HG03045 (cell line): Measurements from ENCODE around the gene DIP2A.

ENCODE experiments used
- ATAC-seq: cut with Tn5 transposase; IDR thresholded peaks from one replicate; pipeline ENCODE4 v1.9.1; 2021; ENCODE audit warnings: mild to moderate bottlenecking, moderate library complexity; ENCODE audit not compliant: unreplicated experiment

DIP2A gene

DNA sequence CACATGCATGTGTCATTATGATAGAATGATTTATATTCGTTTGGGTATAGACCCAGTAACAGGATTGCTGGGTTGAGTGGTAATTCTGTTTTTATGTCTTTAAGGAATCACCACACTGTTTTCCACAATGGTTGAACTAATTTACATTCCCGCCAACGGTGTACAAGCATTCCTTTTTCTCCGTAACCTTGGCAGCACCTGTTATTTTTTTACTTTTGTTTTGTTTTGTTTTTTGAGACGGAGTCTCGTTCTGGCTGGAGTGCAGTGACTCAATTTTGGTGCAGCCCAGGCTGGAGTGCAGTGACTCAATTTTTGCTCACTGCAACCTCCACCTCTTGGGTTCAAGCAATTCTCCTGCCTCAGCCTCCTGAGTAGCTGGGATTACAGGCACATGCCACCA is 154.7 kb downstream of the DIP2A start:
- no peak for ATAC-seq

DNA sequence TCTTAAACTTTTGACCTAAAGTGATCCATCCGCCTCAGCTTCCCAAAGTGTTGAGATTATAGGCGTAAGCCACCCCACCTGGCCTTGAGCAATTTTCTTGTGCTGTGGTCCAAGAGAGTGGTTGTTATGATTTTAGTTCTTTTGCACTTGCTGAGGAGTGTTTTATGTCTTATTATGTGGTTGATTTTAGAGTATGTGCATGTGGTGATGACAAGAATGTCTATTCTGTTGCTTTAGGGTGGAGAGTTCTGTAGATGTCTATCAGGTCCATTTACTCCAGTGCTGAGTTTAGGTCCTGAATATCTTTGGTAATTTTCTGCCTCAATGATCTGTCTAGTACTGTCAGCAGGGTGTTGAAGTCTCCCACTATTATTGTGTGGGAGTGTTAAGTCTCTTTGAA is 157.4 kb downstream of the DIP2A start:
- ATAC-seq: no peak

DNA sequence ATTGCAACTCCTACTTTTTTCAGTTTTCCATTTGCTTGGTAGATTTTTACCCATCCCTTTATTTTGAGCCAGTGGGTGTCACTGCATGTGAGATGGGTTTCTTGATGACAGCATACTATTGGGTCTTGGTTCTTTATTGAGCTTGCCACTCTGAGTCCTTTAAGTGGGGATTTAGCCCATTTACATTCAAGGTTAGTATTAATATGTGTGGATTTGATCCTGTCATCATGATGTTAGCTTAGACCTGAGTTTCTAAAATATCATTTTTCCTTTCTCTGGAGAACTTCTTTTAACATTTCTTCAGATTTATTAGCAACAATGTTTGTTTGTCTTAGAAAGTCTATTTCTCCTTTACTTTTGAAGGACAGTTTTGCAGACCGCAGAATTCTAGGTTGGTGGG is 158.0 kb downstream of the DIP2A start:
- ATAC-seq: no peak

DNA sequence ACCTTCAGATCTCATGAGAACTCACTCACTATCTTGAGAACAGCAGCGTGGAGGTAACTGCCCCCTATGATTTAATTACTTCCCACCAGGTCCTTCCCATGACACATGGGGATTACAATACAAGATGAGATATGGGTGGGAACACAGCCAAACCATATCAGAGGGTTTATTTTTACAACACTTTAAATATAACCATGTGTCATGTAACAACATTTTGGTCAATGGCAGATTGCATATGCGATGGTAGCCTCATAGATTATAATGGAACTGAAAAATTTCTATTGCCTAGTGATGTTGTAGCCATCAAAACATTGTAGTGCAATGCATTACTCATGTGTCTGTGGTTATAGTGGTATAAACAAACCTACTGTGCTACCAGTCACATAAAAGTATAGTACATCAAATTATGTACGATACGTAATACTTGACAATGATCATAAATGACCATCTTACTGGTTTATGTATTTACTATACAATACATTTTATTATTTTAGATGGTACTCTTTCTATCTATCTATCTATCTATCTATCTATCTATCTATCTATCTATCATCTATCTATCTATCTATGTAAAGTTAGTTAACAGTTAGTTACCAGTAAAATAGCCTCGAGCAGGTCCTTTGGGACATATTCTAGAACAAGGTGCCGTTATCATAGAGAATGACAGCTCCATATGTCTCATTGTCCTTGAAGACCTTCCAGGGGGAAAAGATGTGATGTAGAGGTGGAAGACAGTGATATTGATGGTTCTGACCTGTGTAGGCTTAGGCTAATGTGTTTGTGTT is 158.8 kb downstream of the DIP2A start:
- ATAC-seq: no peak

DNA sequence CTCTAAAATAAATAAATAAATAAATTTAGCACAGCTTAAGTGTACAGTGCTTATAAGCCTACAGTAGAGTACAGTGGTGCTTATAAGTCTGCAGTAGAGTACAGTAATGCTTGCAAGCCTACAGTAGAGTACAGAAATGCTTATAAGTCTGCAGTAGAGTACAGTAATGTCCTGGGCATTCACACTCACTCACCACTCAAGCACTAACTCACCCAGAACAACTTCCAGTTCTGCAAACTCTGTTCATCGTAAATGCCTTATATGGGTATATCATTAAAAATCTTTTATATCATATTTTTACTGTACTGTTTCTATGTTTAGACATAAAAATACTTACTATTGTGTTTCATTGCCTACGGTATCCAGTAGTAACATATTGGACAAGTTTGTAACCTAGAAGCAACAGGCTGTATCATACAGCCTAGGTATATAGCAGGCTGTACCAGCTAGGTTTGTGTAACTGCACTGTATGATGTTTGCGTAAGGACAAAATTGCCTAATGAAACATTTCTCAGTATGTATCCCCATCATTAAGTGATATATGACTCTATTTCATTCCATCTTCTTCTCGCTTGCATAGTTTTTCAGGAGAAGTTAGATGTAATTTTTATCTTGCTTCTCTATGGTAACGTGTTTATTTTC is 160.2 kb downstream of the DIP2A start:
- ATAC-seq: no peak
